Parathyroid adenoma (tissue), 2 donors: ENCODE data around the gene ERAP2.

Source experiments
- H2AFZ ChIP-seq: fragments of 300-600 bp; sonication (generic); one replicate; pipeline ENCODE4 v1.7.0; 2017; ENCODE audit warnings: antibody characterized with exemption, mild to moderate bottlenecking
- H3K27ac ChIP-seq: fragments of 300-600 bp; sonication (generic); one replicate; pipeline ENCODE4 v1.7.0; 2017
- H3K27me3 ChIP-seq: fragments of 300-600 bp; sonication (generic); one replicate; pipeline ENCODE4 v1.7.0; 2017; ENCODE audit warnings: low read length; ENCODE audit not compliant: control insufficient read depth, insufficient read depth
- H3K36me3 ChIP-seq: fragments of 300-600 bp; sonication (generic); one replicate; pipeline ENCODE4 v1.7.0; 2017; ENCODE audit warnings: low read length; ENCODE audit not compliant: control insufficient read depth, insufficient read depth
- H3K4me1 ChIP-seq: fragments of 300-600 bp; sonication (generic); one replicate; pipeline ENCODE4 v1.7.0; 2017; ENCODE audit warnings: control low read depth
- H3K4me2 ChIP-seq: fragments of 300-600 bp; sonication (generic); one replicate; pipeline ENCODE4 v1.7.0; 2017; ENCODE audit warnings: low read length
- H3K4me3 ChIP-seq: fragments of 300-600 bp; sonication (generic); one replicate; pipeline ENCODE4 v1.7.0; 2017; ENCODE audit warnings: low read depth, low read length
- H3K79me2 ChIP-seq: fragments of 300-600 bp; sonication (generic); one replicate; pipeline ENCODE4 v1.7.0; 2017; ENCODE audit warnings: control low read depth
- H3K9ac ChIP-seq: fragments of 300-600 bp; sonication (generic); one replicate; pipeline ENCODE4 v1.7.0; 2017; ENCODE audit warnings: mild to moderate bottlenecking
- H3K9me3 ChIP-seq: fragments of 300-600 bp; sonication (generic); one replicate; pipeline ENCODE4 v1.7.0; 2017; ENCODE audit warnings: low read length; ENCODE audit not compliant: control insufficient read depth
- TF ChIP-seq, protein P1 (sequence below): fragments of 300-600 bp; sonication (generic); IDR thresholded peaks from one replicate; pipeline ENCODE4 v1.7.0; 2017; ENCODE audit warnings: antibody characterized with exemption, mild to moderate bottlenecking
- donor health status: primary hyperparathyroidism.

Gene ERAP2

DNA sequence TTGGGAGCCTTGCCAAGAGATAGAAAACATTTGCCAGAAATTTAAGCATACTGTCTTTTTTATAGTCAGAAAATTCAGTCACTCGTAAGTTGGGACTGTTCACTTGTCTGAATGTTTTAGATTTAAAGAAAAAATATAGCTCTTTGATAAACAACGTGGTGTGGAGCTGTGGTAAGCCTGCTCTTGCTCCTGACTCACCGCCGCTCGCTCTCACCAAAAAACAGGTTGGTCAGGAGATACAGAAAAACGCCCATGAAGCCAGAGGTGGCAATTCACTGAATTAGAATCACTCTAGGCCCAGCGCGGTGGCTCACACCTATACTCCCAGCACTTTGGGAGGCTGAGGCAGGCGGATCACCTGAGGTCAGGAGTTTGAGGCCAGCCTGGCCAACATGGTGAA is 65.8 kb downstream of the ERAP2 start:
- Histone ChIP-seq H3K36me3 (no peaks in the 10 kb centered on the region), H3K9me3 (no peaks in the 10 kb centered on the region), H3K79me2 (peaks cover 54% of the 10 kb centered on the region), H3K27ac (no peak overlapping the region), H3K4me2 (no peak overlapping the region), H3K27me3 (no peaks in the 10 kb centered on the region), H2AFZ (no peak overlapping the region), H3K9ac (no peak overlapping the region), H3K4me3 (no peak overlapping the region), H3K4me1 (peaks cover 8% of the 10 kb centered on the region)
- TF ChIP-seq, protein P1, sequence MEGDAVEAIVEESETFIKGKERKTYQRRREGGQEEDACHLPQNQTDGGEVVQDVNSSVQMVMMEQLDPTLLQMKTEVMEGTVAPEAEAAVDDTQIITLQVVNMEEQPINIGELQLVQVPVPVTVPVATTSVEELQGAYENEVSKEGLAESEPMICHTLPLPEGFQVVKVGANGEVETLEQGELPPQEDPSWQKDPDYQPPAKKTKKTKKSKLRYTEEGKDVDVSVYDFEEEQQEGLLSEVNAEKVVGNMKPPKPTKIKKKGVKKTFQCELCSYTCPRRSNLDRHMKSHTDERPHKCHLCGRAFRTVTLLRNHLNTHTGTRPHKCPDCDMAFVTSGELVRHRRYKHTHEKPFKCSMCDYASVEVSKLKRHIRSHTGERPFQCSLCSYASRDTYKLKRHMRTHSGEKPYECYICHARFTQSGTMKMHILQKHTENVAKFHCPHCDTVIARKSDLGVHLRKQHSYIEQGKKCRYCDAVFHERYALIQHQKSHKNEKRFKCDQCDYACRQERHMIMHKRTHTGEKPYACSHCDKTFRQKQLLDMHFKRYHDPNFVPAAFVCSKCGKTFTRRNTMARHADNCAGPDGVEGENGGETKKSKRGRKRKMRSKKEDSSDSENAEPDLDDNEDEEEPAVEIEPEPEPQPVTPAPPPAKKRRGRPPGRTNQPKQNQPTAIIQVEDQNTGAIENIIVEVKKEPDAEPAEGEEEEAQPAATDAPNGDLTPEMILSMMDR: no peak

DNA sequence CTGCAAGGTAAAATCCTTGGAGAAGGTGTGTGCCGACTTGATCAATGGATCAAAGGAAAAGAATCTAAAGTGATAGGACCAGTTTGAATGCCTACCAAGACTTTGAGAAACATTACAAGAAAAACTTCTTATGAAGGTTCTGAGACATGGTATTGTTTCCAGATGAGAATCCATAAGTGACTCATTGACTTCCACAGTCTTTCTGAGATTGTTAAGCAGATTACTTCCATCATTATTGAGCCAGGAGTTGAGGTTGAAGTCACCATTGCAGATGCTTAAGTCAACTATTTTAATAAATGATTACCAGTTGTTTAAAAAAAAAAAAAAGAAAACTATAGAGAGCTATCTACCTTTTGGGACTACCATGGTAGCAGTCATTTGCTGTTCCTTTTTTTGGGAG is 66.6 kb downstream of the ERAP2 start:
- H3K4me2 ChIP-seq: no peak overlapping the region
- peaks cover 8% of the 10 kb centered on the region for H3K4me1 ChIP-seq
- H3K9ac ChIP-seq: no peak overlapping the region
- H3K27ac ChIP-seq: no peak overlapping the region
- no peaks in the 10 kb centered on the region for H3K27me3 ChIP-seq
- no peaks in the 10 kb centered on the region for H3K36me3 ChIP-seq
- TF ChIP-seq, protein P1: no peak
- peaks cover 53% of the 10 kb centered on the region for H3K79me2 ChIP-seq
- H2AFZ ChIP-seq: no peak overlapping the region
- H3K9me3 ChIP-seq: no peaks in the 10 kb centered on the region
- H3K4me3 ChIP-seq: no peak overlapping the region

DNA sequence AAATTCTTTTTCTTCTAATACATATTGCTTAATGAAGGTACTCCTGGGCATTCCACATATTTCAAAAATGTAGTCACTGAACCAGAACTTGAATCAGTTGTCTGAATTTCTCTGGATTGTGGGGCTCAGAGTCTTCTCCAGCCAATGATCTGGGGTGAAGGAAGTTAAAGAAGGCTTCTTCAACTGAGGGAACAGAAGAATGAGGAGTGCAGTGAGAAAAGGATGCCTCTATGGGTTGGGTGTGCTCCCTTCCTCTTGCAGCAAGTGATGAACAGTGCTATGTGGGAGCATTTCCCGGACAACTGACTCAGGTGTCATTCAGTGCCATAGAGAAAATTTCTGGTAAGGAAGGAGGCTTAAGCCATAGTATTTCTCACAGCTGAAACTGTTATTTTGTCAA is 67.5 kb downstream of the ERAP2 start:
- H3K4me3 ChIP-seq: no peak overlapping the region
- H3K36me3 ChIP-seq: no peaks in the 10 kb centered on the region
- no peaks in the 10 kb centered on the region for H3K9me3 ChIP-seq
- H3K4me1 ChIP-seq: peaks cover 8% of the 10 kb centered on the region
- H3K4me2 ChIP-seq: no peak overlapping the region
- peaks cover 51% of the 10 kb centered on the region for H3K79me2 ChIP-seq
- TF ChIP-seq, protein P1: no peak
- H3K9ac ChIP-seq: no peak overlapping the region
- H3K27me3 ChIP-seq: no peaks in the 10 kb centered on the region
- H2AFZ ChIP-seq: no peak overlapping the region
- no peak overlapping the region for H3K27ac ChIP-seq

DNA sequence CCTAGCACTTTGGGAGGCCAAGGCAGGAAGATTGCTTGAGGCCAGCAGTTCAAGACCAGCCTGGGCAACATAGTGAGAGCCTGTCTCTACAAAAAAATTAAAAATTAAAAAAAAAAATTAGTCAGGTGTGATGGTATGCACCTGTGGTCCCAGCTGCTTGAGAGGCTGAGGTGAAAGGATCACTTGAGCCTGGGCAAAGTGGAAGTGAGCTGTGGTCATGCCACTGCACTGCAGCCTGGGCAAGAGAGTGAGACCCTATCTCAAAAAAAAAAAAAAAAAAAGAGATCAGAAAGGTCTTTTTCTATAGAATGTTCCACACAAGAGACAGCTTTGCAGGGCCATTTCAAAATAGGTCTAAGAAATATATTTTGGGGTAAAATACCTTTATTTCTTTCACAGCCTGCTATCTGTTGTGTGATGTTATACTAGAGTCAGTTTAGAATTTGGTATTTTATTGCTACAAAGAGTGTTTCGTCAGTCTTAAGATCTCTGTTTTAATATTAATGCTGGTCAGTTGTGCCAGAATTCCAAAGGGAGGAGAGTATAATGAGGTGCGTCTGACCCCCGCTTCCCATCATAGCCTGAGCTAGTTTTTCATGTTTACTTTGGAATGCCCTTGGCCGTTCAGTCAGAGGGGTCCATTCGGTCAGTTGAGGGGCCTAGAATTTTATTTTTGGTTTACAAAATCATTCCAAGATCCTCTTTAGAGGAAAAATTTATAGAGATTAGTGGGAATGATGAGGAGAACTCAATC is 69.0 kb downstream of the ERAP2 start:
- Histone ChIP-seq H3K4me3 (no peak overlapping the region), H3K9me3 (no peaks in the 10 kb centered on the region), H3K79me2 (peaks cover 60% of the 10 kb centered on the region), H3K27ac (no peak overlapping the region), H3K27me3 (no peaks in the 10 kb centered on the region), H3K4me2 (no peak overlapping the region), H2AFZ (no peak overlapping the region), H3K36me3 (no peaks in the 10 kb centered on the region), H3K4me1 (peaks cover 8% of the 10 kb centered on the region), H3K9ac (no peak overlapping the region)
- TF ChIP-seq, protein P1: no peak

DNA sequence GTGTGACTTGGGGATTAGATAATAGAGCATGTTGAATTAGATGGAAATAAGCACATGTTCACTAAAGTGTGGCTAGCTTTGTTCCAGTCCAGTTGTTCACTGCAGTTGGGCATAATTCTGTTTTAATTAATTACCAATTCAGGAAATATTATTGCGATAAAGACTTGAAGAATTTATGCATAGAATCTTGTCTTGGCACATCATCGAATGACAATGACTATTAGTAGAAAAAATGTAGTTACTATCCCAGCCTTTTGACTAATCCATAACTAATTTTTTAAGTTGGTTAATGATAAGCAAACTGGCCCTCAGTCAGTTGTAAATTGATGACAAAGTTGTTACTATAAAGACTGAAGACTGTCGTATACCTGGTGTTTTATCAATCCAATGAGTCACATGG is 70.1 kb downstream of the ERAP2 start:
- no peak overlapping the region for H2AFZ ChIP-seq
- no peak overlapping the region for H3K9ac ChIP-seq
- H3K27ac ChIP-seq: no peak overlapping the region
- H3K4me3 ChIP-seq: no peak overlapping the region
- H3K9me3 ChIP-seq: no peaks in the 10 kb centered on the region
- H3K4me1 ChIP-seq: peaks cover 8% of the 10 kb centered on the region
- H3K27me3 ChIP-seq: no peaks in the 10 kb centered on the region
- no peaks in the 10 kb centered on the region for H3K36me3 ChIP-seq
- H3K79me2 ChIP-seq: peaks cover 57% of the 10 kb centered on the region
- TF ChIP-seq, protein P1: no peak
- no peak overlapping the region for H3K4me2 ChIP-seq
